GM19035 (cell line): ENCODE results near the gene NFATC1.
"Not testable (repeated sequence)": the region's sequence is repeated elsewhere in the genome, so short reads cannot be mapped to it uniquely, and the experiment has no call there.

Experiments
- ATAC-seq: cut with Tn5 transposase; IDR thresholded peaks from one replicate; pipeline ENCODE4 v1.9.1; 2021; ENCODE audit not compliant: unreplicated experiment

Gene NFATC1

DNA sequence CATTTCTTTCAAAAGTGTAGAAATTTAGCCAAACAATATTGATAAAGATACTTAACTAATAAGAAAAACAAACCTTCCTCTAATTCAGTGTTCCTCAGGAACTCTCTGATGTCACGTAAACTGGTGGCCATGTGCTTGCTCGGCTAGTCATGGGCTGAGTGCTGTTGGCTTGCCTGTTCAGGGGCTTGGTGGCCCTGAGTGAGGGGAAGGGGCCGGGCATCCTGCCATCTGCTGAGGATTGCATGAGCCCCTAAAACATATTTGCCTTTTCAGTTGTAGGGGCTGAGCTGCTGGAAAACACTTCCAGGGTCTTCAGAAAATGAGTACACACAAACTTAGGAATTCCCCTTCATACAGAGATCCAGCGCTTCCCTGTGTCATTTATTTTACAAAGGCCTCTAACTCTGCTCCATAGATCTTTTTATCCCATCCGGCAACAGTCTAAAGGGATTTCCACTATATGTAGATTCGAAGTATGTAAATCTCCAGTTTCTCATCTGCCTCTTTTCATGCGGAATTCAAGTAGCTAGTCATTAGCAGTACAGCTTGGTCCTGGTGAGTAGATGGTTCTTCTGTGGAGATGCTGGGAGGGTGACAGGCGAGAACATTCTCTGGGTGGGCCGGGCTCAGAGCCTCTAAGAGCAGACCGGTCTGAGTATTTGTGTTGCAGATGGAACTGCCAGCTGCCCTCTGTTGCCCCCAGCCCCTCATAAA is 20.1 kb upstream of the NFATC1 start:
- ATAC-seq, result no peak

DNA sequence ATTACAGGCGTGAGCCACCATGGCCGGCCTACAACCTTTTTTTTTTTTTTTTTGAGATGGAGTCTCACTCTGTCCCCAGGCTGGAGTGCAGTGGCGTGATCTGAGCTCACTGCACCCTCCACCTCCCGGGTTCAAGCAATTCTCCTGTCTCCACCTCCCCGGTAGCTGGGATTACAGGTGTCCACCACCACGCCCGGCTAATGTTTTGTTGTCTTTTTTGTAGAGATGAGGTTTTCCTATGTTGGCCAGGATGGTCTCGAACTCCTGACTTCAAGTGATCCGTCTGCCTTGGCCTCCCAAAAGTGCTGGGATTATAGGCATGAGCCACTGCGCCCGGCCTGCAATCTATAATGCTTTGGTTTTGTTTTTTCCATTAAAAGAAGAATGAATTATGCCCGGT is 19.1 kb upstream of the NFATC1 start:
- not testable (repeated sequence) for ATAC-seq

DNA sequence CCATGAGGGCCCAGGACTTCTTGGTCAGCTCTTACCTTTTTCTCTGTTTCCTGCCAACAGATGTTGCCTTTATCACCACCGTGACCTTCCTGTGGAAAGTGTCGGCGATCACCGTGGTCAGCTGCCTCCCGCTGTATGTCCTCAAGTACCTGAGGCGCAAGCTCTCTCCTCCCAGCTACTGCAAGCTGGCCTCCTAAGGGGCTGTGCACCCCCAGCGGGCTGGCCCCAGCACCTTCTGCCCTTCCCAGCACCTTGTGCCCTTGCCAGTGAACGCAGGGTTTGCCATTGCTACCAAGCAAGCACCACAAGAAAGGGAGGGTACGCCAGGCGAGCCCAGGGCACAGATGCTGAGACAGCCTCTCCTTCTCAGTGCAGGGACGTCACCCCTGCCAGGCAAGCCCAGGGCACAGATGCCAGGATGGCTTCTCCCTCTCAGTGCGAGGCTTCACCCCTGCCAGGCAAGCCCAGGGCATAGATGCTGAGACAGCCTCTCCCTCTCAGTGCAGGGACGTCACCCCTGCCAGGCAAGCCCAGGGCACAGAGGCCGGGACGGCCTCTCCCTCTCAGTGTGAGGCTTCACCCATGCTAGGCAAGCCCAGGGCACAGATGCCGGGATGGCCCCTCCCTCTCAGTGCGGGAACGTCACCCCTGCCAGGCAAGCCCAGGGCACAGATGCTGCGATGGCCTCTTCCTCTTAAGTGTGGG is 18.4 kb upstream of the NFATC1 start:
- ATAC-seq, result no peak

DNA sequence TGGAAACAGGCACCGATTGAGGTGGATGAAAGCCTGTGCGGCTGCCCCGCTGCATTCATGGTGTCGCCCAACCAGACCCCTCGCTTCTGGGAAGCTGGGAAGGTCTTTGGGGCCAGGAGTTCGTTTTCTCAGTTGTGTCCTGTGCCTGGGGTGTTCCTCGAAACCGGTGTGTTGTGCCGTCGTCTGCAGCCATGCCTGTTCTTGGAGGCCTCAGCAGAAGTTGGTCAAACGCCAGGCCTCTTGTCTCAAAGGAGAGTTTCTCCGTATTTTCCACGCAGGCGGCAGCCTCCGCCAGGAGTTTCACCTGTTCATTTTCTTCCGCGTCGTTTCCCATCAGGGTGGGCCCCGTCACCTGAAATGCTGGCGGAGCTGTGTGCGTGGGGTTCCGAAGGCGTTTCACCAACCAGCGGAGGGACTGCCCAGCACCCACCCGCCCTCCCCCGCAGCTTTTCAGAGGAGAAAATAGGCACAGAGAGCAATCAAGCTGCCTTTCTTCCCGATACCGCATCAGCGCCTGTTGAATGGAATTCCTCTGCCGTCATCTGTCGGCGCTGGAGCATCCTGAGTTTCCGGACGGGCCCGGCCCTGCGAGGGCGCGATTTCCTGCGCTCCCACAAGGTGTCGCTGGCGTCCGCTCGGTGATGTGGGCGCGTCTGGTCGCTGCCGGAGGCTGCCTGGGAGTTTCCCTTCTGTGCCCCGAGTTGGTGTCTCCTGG is 17.0 kb upstream of the NFATC1 start:
- ATAC-seq, result peak; percentile 56

DNA sequence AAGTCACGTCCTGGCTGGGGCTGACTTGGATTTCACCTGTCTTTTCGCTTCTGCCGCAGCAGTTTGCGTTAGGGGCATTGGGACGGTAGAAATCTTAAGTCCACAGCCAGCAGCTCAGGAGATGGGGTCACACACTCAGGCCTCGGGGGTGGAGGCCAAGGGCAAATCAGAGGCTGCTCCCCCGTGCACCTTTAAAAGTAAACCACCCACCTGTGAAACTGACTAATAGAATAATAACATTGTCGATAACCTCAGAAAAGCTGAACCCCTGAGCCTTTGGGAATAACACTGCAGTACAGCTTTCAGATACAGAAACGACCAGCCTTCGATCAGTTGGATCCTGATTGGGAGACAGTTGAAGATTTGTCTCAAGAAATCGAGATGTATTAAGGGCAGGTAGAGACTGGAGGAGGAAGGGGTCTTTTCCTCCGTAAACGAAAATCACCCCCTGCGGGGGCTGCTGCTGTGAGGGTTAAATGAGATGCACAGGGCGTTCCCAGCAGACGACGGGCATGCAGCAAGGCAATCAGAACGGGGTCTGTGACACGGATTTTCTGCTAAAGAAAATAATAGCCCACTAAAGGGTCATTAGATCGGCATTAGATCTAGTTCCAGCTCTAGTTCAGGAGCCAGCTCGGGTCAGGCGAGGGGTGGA is 16.4 kb upstream of the NFATC1 start:
- no peak for ATAC-seq

DNA sequence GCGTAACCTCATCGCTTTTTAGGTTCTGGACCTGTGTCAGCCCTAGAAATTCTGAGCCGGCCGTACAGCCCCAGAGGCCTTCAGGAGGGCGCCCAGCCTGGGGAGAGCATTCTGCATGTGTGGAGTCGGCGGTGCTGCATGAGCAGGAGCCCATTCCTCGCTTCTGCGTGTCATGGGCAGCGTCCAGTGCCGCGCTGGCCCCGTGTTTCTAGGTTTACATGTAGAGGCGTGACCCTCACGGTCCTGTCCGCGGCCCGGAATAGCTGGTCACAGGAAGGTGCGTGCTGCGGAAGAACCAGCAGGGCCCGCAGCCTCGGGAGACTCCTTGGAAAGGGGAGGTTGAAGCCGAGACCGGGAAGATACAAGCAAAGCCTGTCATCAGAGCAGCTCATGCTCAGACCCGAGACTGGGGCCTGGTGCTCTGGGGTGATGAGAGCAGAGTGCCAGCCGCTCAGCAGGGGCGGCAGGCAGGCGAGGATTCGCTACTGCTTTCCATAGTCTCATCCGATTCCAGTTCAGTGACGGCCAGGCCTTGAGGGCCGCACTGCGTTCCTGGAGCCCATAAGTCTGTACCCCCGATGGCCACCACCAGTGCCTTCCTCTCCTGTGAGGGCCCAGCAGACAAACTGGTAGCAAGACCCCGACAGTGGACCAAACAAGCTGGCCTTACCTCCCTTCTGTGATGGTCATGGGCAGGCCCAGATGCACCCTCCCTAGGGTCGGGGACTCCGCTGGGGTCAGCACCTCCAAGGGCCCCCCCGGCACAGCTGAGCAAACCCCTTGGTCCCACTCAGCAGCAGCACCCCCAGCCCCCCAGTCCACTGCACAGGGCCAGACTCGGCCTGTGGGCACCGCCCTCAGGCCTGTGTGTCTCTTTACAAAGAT is 15.6 kb upstream of the NFATC1 start:
- ATAC-seq, result peak; percentile 14

DNA sequence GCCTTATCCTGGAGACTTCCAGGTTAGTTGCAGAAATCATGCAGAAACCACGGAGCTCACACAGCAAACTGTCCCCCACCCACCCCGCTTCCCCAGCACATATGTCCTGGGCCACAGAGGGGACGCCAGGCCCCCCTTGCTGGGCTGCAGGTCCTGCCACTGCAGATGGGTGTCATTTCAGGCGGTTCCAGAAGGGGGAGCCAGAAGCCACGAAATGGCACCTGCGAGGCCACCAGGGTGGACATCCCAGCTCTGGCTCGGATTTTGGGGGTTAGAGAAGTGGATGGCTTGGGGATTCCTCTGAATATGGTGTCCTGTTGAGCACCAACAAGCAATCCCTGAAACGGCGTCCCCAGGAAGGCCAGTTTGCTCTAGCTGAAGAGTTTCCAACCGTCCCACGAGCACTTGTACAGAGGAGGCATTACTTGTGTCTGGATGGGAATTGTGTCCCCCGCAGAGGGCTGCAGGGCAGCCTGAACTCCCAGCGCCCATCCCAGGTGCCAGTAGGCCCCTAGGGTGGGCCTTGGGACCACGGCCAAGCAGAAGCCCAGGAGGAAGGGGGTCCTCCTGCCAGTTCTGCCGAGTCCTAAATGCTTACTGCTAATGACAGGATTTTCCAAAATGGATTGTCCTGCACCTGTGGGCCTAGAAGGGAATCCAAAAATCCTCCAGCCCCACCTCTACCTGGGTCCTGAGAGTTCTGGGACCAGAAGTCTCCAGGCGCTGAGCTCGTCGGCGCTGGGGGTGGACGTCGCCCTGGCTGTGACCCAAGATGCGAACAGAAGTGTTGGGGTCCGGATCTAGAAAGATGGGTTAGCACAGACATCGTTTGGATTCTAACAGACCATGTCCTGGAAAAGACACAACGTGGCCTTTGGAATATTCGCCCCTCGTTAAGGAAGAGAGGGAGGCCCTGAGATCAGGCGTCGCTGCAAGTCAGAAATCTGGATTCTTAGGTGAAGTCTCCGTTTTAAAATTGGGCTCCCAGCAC is 14.6 kb upstream of the NFATC1 start:
- peak; percentile 41 for ATAC-seq

DNA sequence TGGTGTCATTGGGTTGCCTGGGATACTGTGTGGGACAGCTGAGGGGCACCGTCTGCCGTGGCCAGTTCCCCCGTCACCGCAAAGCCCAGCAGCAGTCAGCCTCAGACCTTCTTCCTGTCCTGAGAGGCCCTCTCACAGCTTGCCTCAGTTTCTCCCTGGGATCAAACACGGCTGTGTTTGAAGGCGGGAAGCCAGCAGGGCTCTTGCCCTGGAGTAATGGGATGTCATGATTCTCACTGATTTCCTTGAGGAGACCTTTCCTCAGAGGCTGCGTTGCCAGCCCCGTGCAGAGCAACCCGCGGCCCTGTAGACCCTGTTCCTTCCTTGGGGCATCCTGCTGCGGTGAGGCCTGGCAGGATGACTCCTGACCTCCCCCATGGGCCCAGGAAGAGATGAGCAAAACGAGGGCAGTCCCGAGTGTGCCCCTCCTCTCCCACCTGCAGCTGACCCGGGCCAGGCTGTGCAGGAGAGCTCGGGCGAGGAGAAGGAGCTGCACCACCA is 13.9 kb upstream of the NFATC1 start:
- no peak for ATAC-seq

DNA sequence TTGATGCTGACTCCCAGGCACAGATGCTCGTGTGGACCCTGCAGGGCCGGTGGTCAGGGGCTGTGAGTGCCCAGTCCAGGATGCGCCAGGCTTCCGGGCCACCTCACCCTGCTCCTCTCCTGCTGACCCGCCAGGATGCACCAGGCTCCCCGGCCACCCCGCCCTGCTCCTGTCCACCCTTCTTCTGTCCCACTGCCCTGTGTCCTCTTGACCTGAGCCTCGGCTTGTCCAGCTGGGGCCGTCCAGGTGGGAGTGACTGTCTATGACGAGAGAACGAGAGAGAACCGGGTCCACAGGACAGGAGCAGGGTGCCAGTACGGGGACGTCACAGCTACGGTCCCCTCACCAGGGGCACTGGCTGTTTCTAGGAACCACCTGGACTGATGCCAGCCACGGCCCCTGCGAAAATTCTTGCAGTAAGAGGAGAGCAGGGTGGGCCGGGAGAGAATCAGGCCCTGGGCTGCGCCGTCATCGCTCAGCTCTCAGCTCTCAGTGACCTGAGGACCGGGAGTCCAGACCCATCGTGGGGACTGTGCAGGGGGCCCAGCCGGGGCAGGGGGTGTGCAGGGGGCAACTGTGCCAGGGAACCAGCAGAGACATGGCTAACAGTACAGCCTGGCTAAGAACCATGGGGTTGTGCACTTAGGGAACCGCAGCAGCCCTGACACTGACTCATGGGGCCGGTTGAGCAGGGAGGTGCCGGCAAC is 12.9 kb upstream of the NFATC1 start:
- no peak for ATAC-seq

DNA sequence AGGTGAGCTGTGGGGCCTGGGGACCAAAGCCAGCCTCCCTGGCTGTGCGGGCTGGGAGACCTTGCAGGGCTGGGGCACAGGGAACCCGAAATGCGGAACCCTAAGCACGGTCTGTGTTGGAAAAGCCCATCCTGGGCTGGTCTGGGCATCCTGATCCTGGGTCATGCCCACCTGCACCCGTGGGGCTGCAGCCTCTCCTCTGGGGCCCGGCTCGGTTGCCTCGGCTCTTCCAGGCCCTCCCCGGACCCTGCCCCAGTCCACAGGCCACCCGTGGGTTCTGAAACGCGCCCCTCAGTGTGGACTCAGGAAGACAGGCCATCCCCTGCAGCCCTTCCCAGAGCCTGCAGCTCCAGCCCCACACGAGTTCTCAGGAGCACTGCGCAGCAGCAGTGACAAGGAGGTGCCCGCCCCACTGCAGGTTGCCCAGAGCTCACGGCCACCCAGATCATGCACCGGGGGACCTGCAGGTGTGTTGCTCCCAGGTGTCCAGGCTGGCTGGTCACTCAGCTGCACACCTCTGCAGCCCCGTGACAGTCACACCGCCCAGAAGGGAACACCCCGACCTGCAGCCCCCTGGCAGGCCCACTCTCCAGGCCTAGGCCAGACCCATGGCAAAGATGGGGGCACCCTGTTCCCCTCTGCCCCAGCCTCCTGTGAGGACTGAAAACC is 12.2 kb upstream of the NFATC1 start:
- ATAC-seq, result no peak

DNA sequence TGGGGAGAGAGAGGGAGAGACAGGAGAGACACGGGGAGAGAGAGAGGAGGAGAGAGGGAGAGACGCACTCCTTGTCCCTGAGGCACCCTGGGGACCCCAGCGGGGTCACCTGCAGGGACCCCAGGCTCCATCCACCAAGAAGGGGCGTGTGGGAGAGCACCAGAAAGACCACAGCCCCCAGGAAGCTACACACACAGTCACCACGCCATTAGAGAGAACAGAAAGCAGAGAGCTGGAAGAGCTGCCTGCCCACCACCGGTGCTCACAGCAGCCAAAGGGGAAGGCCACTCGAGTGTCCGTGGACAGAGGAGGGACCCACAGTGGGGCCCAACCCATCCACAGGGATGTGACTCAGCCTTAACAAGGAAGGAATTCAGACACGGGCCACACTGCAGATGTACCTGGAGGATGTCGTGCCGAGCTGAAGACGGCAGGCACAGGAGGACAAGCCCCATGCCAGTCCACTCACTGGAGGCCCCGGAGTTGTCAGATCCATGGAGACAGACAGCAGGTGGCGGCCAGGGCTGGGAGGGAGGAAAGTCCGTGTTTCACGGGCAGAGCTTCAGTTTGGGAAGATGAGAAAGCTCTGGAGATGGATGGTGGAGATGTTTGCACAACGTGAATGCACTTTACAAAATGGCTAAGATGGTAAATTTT is 11.5 kb upstream of the NFATC1 start:
- ATAC-seq, result no peak

DNA sequence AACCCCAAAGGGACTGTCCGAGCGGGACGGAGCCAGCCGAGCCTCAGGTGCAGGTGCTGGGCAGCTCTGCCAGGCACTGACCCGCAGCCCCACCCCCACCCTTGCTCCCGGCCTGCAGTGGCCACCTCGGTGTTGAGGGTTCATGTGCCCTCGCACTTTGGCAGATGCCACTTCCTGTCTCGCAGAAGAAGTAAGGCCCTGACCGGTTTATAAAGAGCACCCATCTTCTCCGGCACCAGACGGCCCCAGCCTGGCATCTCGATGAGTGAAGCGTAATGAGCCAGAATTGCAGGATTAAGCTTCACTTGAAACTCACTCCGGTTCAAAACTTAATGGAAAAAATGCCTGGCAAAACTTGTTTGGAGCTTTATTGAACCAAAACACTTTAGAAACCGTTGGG is 10.9 kb upstream of the NFATC1 start:
- ATAC-seq, result no peak

DNA sequence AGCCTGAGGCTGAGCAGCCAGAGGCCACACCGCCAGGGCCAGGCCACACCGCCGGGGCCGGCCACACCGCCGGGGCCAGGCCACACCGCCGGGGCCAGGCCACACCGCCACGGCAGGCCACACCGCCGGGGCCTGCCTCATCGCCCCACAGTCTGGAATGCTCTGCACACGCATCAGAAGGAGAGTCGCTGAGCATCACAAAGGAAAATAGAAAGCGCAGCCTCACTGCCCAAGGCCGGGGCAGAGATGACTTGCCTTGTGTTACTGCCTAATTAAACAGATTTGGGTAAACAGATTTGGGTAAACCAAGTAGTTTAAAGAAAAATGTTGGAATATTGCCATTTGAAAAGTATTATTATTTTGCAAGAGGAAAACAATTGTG is 10.4 kb upstream of the NFATC1 start:
- ATAC-seq, result no peak

DNA sequence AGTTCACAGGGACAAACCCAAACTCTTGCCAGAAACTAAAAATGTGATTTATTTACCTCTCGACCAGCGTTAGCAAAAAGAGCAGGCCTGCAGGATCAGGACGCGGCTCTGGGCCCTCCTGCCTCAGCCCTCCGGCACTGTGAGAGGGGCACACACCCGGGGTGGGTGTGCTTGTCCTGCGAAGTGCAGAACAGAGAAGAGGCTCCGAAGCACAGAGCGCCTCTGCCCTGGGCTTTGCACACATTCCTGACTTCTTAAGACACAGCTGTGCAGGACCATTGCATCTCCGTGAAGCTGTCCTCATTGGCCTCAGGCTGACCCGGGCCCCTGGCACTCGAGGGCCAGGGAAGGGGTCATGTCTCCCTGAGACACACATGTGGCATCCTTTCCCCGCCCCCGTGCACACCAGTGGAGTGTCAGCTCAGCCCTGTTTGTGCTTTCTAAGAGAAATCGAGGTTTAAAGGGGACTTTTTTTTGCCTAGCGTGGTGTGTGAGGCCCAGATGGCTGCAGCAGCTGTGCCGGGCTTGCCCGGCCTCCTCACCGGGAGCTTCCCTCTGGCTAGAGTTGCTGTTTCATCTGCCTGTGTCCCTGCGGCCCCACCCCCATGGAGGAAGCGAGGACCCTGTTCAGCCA is 9.9 kb upstream of the NFATC1 start:
- ATAC-seq, result no peak

DNA sequence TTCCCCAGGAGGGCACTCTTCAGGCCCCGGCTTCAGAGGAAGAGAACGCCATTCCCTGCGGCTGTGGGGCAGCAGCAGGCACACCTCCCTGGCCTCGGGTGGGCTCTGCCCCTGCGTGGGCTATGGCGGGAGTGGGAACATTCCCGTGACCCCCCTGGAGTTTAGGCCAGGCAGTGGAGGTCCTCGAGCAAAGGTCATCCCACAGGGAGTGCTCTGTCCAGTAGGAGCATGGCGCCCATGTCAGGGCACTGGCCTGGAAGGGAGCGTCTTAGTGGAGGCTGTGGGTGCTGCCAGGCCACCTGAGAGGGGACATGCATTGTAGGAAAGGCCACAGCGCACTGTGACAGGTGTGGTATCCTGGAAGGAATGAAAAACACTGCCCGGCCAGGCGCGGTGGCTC is 9.2 kb upstream of the NFATC1 start:
- no peak for ATAC-seq

DNA sequence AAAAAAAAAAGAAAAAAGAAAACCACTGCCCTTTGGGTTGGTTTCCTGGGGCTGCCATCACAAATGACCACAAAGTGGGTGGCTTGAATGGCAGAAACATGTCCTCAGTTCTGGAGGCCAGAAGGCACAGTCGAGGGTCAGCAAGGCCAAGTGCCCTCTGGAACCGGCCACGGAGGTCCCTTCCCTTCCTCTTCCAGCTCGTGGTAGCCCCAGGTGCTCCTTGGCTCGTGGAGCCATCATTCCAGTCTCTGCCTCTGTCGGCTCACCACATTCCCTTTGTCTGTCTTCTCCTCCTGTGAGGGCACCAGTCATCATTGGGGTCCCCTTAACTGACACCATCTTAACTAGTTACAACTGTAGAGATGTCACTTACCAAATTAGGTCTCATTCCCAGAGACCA is 8.5 kb upstream of the NFATC1 start:
- no peak for ATAC-seq

DNA sequence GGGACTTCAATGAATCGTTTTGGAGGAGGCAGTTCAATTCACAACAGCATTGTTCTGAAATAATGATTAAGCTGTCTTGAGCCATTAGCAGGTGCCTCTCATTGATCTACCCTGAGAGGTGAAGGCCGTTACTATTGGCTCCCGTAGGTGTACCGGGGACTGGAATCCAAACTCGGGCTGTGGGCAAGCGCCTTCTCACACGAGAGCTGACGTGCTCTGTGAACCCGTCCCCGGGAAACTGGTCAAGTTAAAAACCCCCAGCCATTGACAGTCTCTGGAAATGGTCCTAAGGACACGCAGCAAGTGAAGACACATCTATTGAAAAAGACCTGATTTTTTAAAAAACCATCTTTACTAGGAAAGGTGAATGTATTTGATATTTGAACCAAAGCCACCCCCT is 8.1 kb upstream of the NFATC1 start:
- no peak for ATAC-seq
